Measurements from ENCODE around the gene PPFIBP2. TPM values are rescaled to one million over a fixed set of nuclear protein-coding genes. Genes with fewer than 3 reads are reported as not detected.

PPFIBP2 gene
- total and polyA plus RNA-seq, 12 donors, result 11.4 to 36.5 (median 21.1) TPM

DNA sequence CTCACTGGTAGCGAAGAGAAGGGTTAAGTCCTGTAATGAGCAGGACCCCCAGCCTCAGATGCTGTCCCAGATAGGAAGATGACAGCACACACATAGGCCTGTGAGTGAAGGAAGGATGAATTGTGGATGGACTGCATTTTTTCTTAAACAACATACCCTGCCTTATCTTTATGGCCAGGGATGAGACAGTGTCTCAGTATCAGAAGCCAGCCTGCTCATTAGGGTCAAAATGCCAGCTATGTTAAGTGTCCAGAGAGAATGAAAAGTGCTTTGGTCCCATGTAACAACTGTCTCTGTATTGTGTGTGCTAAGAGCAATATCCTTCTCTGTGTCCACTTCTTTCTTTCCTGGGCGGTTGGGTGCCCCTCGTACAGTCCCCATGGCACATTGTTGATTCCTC, 30.2 kb downstream of the PPFIBP2 start:
- intact Hi-C loops (cut with DNase I), result no loop called here
- no peak for TF ChIP-seq CTCF (IDR thresholded peaks at IDR 0.05)
- no peak for TF ChIP-seq POLR2A (IDR thresholded peaks at IDR 0.05)
- Histone ChIP-seq H3K36me3 (replicated peaks in 1 of 2) (no peaks in the 10 kb centered on the region), H3K4me1 (replicated peaks in 1 of 2) (peaks cover 0 to 5% of the 10 kb centered on the region in 2 donors), H3K9me3 (replicated peaks in 1 of 3) (no peaks in the 10 kb centered on the region), H3K27ac (no peak overlapping the region), H3K4me3 (no peak overlapping the region), H3K27me3 (no peaks in the 10 kb centered on the region)
- 94 to 100% (median 95%) methylated on average over 3 of the region's 3 CpGs for WGBS, 4 donors
- DNase-seq, result no peak

- intact Hi-C loops (cut with DNase I), result no loop called here
- Histone ChIP-seq H3K4me1 (replicated peaks in 1 of 2) (peaks cover 0 to 5% of the 10 kb centered on the region in 2 donors), H3K36me3 (replicated peaks in 1 of 2) (no peaks in the 10 kb centered on the region), H3K4me3 (no peak overlapping the region), H3K27me3 (no peaks in the 10 kb centered on the region), H3K9me3 (replicated peaks in 1 of 3) (no peaks in the 10 kb centered on the region), H3K27ac (no peak overlapping the region)
- WGBS, 4 donors, result 87 to 97% (median 92%) methylated on average over 4 of the region's 4 CpGs
- TF ChIP-seq POLR2A (IDR thresholded peaks at IDR 0.05) (no peak), CTCF (IDR thresholded peaks at IDR 0.05) (no peak)
- no peak for DNase-seq
Observed at GRCh38 chr11:7545611-7546010, 31.8 kb downstream of the PPFIBP2 start.

DNA sequence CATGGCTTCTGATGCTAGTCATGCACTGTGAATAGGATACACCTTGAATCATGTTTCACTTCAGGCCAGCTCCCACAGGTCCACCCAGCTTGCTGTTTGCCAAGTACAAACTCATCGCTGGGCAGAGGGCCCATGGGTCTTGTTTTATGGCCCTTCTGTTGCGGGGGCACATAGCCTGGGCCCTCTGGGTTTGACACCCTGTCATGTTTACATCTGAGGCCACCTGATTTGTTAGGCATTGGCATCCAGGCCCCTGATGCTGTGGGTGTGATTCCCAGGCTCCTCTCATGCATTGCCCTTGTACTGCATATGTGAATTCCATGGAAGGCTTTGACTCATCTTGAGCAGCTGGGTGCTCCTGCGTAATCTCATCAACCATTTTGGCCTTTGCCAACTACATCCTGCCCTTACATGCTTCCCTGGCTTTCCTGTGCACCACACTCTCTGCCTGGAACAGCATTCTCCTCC, 32.6 kb downstream of the PPFIBP2 start:
- intact Hi-C loops (cut with DNase I), result no loop called here
- 84 to 99% (median 95%) methylated on average over 1 to 3 of the region's 3 CpGs for WGBS, 4 donors
- Histone ChIP-seq H3K9me3 (replicated peaks in 1 of 3) (no peaks in the 10 kb centered on the region), H3K27me3 (no peaks in the 10 kb centered on the region), H3K4me1 (replicated peaks in 1 of 2) (peaks cover 4 to 8% of the 10 kb centered on the region in 2 donors), H3K36me3 (replicated peaks in 1 of 2) (no peaks in the 10 kb centered on the region), H3K27ac (no peak overlapping the region), H3K4me3 (no peak overlapping the region)
- no peak for DNase-seq
- TF ChIP-seq CTCF (IDR thresholded peaks at IDR 0.05) (no peak), POLR2A (IDR thresholded peaks at IDR 0.05) (no peak)

- Histone ChIP-seq H3K4me1 (replicated peaks in 1 of 2) (peaks cover 10 to 18% of the 10 kb centered on the region in 2 donors), H3K9me3 (replicated peaks in 1 of 3) (no peaks in the 10 kb centered on the region), H3K4me3 (no peak overlapping the region), H3K36me3 (replicated peaks in 1 of 2) (no peaks in the 10 kb centered on the region), H3K27ac (no peak overlapping the region), H3K27me3 (no peaks in the 10 kb centered on the region)
- DNase-seq, result no peak
- TF ChIP-seq POLR2A (IDR thresholded peaks at IDR 0.05), result no peak
- TF ChIP-seq CTCF (IDR thresholded peaks at IDR 0.05), result no peak
- 77 to 87% (median 83%) methylated on average over 4 of the region's 4 CpGs for WGBS, 4 donors
- intact Hi-C loops (cut with DNase I), result no loop called here
Observed at GRCh38 chr11:7547687-7548086, 33.9 kb downstream of the PPFIBP2 start.

Data from adrenal gland (tissue), 12 donors.